A549 (cell line): ENCODE results near the gene PRMT7. TPM values are rescaled to one million over a fixed set of nuclear protein-coding genes. Genes with fewer than 3 reads are reported as not detected.

Experiments
- ATAC-seq, 2 experiments: fragments of 200-7000 bp in 1 of 2; fragments of >200 bp in 1 of 2; cut with Nextera tagmentation in 1 of 2; cut with Tn5 transposase in 1 of 2; 3 replicates each; pipeline versions ENCODE4 v1.8.0 to v1.9.1; 2018 to 2020; ENCODE audit warnings: mild to moderate bottlenecking in 1 of 2, moderate library complexity in 1 of 2
- CTCF ChIA-PET: fragments of 300-600 bp; sonication (Branson Sonifier 250); formaldehyde crosslinking; extraction: SDS; loops from one replicate; lab custom pipeline; 2021; ENCODE audit warnings: antibody characterized with exemption, inconsistent platforms; lab: Yijun Ruan, JAX
- POLR2A ChIA-PET: fragments of 350-600 bp; formaldehyde crosslinking; extraction: SDS; loops from one replicate; lab custom pipeline; 2021; ENCODE audit warnings: antibody characterized with exemption, inconsistent platforms; lab: Yijun Ruan, JAX
- DNase-seq, 2 experiments: peaks; one replicate each; pipeline versions ENCODE4 v3.0.0 to v3.0.0-alpha.2; 2011 to 2016; ENCODE audit warnings: low read depth in 1 of 2, low spot score in 1 of 2
- FAIRE-seq: peaks from 2 replicates; lab custom pipeline; 2011; peaks lifted over from hg19 to GRCh38; lab: Jason Lieb, UNC
- H3K27ac ChIP-seq, 2 experiments: fragments of >200 bp; sonication (Bioruptor Twin); formaldehyde crosslinking; 3 replicates each; pipeline ENCODE4 v1.5.1; 2016 to 2017
- H3K4me1 ChIP-seq: fragments of >200 bp; sonication (Bioruptor Twin); formaldehyde crosslinking; 3 replicates; pipeline ENCODE4 v1.6.1; 2016
- H3K4me2 ChIP-seq: fragments of >200 bp; sonication (Bioruptor Twin); formaldehyde crosslinking; 3 replicates; pipeline ENCODE4 v1.6.1; 2016
- H3K4me3 ChIP-seq: fragments of >200 bp; sonication (Bioruptor Twin); formaldehyde crosslinking; 3 replicates; pipeline ENCODE4 v1.5.1; 2016
- H3K9me3 ChIP-seq: fragments of >200 bp; sonication (Bioruptor Twin); formaldehyde crosslinking; 3 replicates; pipeline ENCODE4 v1.6.1; 2016
- CBX8 ChIP-seq: fragments of 200-600 bp; sonication (generic); IDR thresholded peaks from 2 replicates; pipeline ENCODE4 v1.6.1; 2016
- CEBPB ChIP-seq, 2 experiments: fragments of >200 bp in 1 of 2; sonication (Bioruptor Twin) in 1 of 2; formaldehyde crosslinking in 1 of 2; IDR thresholded peaks; 2 replicates each; pipeline ENCODE4 v1.6.1; 2012 to 2016
- EHF ChIP-seq: fragments of 250-450 bp; sonication (Bioruptor Pico); IDR thresholded peaks from 2 replicates; pipeline ENCODE4 v1.5.0; 2020; ENCODE audit warnings: mild to moderate bottlenecking
- EHMT2 ChIP-seq: fragments of 200-600 bp; sonication (generic); IDR thresholded peaks from 2 replicates; pipeline ENCODE4 v1.6.1; 2016; ENCODE audit warnings: antibody characterized with exemption, low read depth, mild to moderate bottlenecking, moderate library complexity
- ESRRA ChIP-seq: fragments of 150-350 bp; IDR thresholded peaks from 2 replicates; pipeline ENCODE4 v1.6.1; 2014; ENCODE audit warnings: mild to moderate bottlenecking, low read length, borderline replicate concordance
- FOSB ChIP-seq: fragments of 250-450 bp; sonication (Bioruptor Pico); IDR thresholded peaks from 2 replicates; pipeline ENCODE4 v1.5.0; 2020; ENCODE audit warnings: mild to moderate bottlenecking, moderate library complexity
- FOSL2 ChIP-seq, 2 experiments: fragments of 450-650 bp in 1 of 2; fragments of >200 bp in 1 of 2; sonication (Bioruptor Twin) in 1 of 2; formaldehyde crosslinking; IDR thresholded peaks; 2 replicates each; pipeline versions ENCODE4 v1.5.0 to v1.6.1; 2016 to 2020; ENCODE audit warnings: mild to moderate bottlenecking in 1 of 2, moderate library complexity in 1 of 2
- HES2 ChIP-seq: fragments of >200 bp; sonication (Bioruptor Twin); formaldehyde crosslinking; IDR thresholded peaks from 2 replicates; pipeline ENCODE4 v1.6.1; 2016
- HOXA7 ChIP-seq: fragments of 250-450 bp; sonication (Bioruptor Pico); IDR thresholded peaks from 2 replicates; pipeline ENCODE4 v1.5.0; 2020; ENCODE audit warnings: mild to moderate bottlenecking, moderate library complexity
- KDM5A ChIP-seq: fragments of 200-600 bp; sonication (generic); IDR thresholded peaks from 2 replicates; pipeline ENCODE4 v1.6.1; 2016; ENCODE audit warnings: antibody characterized with exemption, mild to moderate bottlenecking
- MAFK ChIP-seq: fragments of 450-650 bp; IDR thresholded peaks from 2 replicates; pipeline ENCODE4 v1.6.1; 2014; ENCODE audit not compliant: partially characterized antibody
- PHF8 ChIP-seq: fragments of 200-600 bp; sonication (generic); IDR thresholded peaks from 2 replicates; pipeline ENCODE4 v1.6.1; 2016; ENCODE audit warnings: low read depth, mild to moderate bottlenecking, antibody characterized with exemption, moderate library complexity, borderline replicate concordance
- POLR2A ChIP-seq: IDR thresholded peaks from 2 replicates; pipeline ENCODE4 v1.6.1; 2012; ENCODE audit warnings: mild to moderate bottlenecking, low read length
- POLR2AphosphoS2 ChIP-seq: conservative IDR thresholded peaks from 2 replicates; pipeline ENCODE4 v1.6.1; 2012; ENCODE audit warnings: low read length, improper control_type of control experiment, inconsistent platforms
- RAD21 ChIP-seq, 2 experiments: fragments of >200 bp in 1 of 2; sonication (Bioruptor Twin) in 1 of 2; formaldehyde crosslinking in 1 of 2; IDR thresholded peaks in 1 of 2; conservative IDR thresholded peaks in 1 of 2; 2 replicates in 1 of 2; 3 replicates in 1 of 2; pipeline ENCODE4 v1.6.1; 2012 to 2018; ENCODE audit warnings: inconsistent platforms in 1 of 2
- RFX5 ChIP-seq: fragments of 450-650 bp; IDR thresholded peaks from 2 replicates; pipeline ENCODE4 v1.7.1; 2014; ENCODE audit warnings: antibody characterized with exemption, mild to moderate bottlenecking, moderate library complexity
- RNF2 ChIP-seq: fragments of 200-600 bp; sonication (generic); IDR thresholded peaks from 2 replicates; pipeline ENCODE4 v1.6.1; 2016; ENCODE audit warnings: low read depth, mild to moderate bottlenecking, antibody characterized with exemption, moderate library complexity, borderline replicate concordance
- TFCP2L1 ChIP-seq: fragments of 250-450 bp; sonication (Bioruptor Pico); IDR thresholded peaks from 2 replicates; pipeline ENCODE4 v1.5.0; 2021; ENCODE audit warnings: mild to moderate bottlenecking
- ZFP36 ChIP-seq: fragments of 450-650 bp; IDR thresholded peaks from 2 replicates; pipeline ENCODE4 v1.6.1; 2014; ENCODE audit warnings: borderline replicate concordance; ENCODE audit not compliant: partially characterized antibody
- ZSCAN20 ChIP-seq: fragments of 250-450 bp; sonication (Bioruptor Pico); IDR thresholded peaks from 2 replicates; pipeline ENCODE4 v1.8.0; 2022; ENCODE audit warnings: mild to moderate bottlenecking, moderate library complexity
- WGBS: methylation state at CpG from one replicate; pipeline ENCODE4 v1.1.6; 2017; ENCODE audit errors: missing lambda C conversion rate; 5-methylcytosine and 5-hydroxymethylcytosine counted together
- polyA plus RNA-seq, 4 experiments: library from polyadenylated mRNA; depleted of rRNA in 3 of 4; stranded (reverse); fragments of >200 nt; fragmentation: RNase III in 1 of 4; extraction: RNeasy Plus Mini Kit Qiagen cat#74134 plus additional on column Dnase treatment in 1 of 4; gene quantifications; 2 replicates in 3 of 4; 3 replicates in 1 of 4; pipeline ENCODE4 v1.2.3, GENCODE V29; 2011 to 2017
- TF ChIP-seq, protein P1 (sequence below): fragments of 250-450 bp; sonication (Bioruptor Pico); IDR thresholded peaks from 2 replicates; pipeline ENCODE4 v1.5.0; 2020; ENCODE audit warnings: low read depth, mild to moderate bottlenecking, moderate library complexity
- TF ChIP-seq, protein P2 (sequence below): fragments of 450-650 bp; IDR thresholded peaks from 2 replicates; pipeline ENCODE4 v1.6.1; 2014; ENCODE audit warnings: antibody characterized with exemption

Gene PRMT7
- polyA plus RNA-seq, 2 of the 4 experiments (the other 2 are of a cell fraction) = 37.1 to 44.7 TPM

DNA sequence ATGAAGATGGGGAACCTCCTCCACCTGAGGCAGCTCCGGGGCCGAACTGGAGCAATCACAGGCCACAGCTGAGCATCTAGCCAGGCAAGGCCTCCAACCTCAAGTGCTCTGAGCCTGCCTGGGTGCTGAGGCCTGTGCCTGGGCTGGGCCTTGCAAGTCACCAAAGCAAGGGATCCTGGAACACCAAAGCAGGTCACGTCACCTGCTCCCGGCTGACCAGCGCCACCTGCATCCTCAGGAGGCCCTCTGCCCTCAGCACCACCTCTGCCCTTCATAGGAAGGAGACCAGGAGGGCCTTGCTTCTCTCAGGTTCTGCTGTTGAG is 69.5 kb downstream of the PRMT7 start:
- Histone ChIP-seq H3K4me1 (no peaks in the 10 kb centered on the region), H3K4me3 (no peak overlapping the region), H3K4me2 (no peak overlapping the region)
- no peak for DNase-seq
- POLR2A ChIA-PET = no interaction called here
- TF ChIP-seq FOSB (CRISPR knock-in tag) (no peak), KDM5A (no peak), MAFK (no peak), HES2 (no peak), EHMT2 (no peak), ESRRA (no peak), POLR2A (no peak), TFCP2L1 (CRISPR knock-in tag) (no peak), CBX8 (no peak), POLR2AphosphoS2 (no peak), RNF2 (no peak), CEBPB (IDR thresholded peaks at IDR 0.05) (no peak), EHF (CRISPR knock-in tag) (no peak), RAD21 (conservative IDR thresholded peaks at IDR 0.05 in 1 of 2, IDR thresholded peaks at IDR 0.05 in 1 of 2) (no peak), PHF8 (no peak), RFX5 (no peak)
- TF ChIP-seq, protein P1, sequence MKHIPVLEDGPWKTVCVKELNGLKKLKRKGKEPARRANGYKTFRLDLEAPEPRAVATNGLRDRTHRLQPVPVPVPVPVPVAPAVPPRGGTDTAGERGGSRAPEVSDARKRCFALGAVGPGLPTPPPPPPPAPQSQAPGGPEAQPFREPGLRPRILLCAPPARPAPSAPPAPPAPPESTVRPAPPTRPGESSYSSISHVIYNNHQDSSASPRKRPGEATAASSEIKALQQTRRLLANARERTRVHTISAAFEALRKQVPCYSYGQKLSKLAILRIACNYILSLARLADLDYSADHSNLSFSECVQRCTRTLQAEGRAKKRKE (CRISPR knock-in tag) = no peak
- TF ChIP-seq, protein P2, sequence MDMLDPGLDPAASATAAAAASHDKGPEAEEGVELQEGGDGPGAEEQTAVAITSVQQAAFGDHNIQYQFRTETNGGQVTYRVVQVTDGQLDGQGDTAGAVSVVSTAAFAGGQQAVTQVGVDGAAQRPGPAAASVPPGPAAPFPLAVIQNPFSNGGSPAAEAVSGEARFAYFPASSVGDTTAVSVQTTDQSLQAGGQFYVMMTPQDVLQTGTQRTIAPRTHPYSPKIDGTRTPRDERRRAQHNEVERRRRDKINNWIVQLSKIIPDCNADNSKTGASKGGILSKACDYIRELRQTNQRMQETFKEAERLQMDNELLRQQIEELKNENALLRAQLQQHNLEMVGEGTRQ = no peak
- TF ChIP-seq, all 56 proteins: peak for 0
- FAIRE-seq (no peak), ATAC-seq (no peak)
- WGBS = 80% methylated on average over 3 of the region's 5 CpGs
- CTCF ChIA-PET = interaction anchor here (1.0 kb wide), 1 partner anchor 16 kb away, joined by 6 read pairs; no protein-coding TSS in a partner anchor
- no peaks in the 10 kb centered on the region for H3K9me3 ChIP-seq
- H3K27ac ChIP-seq = no peak overlapping the region

- Histone ChIP-seq H3K9me3 (no peaks in the 10 kb centered on the region), H3K27ac (no peak overlapping the region), H3K4me2 (no peak overlapping the region), H3K4me1 (no peaks in the 10 kb centered on the region), H3K4me3 (no peak overlapping the region)
- FAIRE-seq (no peak), ATAC-seq (no peak), DNase-seq (no peak)
- ChIA-PET CTCF (interaction anchor here (0.8 to 1.0 kb wide), 4 partner anchors 10 to 117 kb away, joined by 3 to 6 read pairs (median 3); partner anchors contain the start of gene SLC7A6), POLR2A (no interaction called here)
- 83% methylated on average over 10 of the region's 10 CpGs for WGBS
- TF ChIP-seq TFCP2L1 (CRISPR knock-in tag) = no peak
- no peak for TF ChIP-seq ZSCAN20 (CRISPR knock-in tag)
- TF ChIP-seq HOXA7 (CRISPR knock-in tag) = no peak
- TF ChIP-seq MAFK = peak; percentile 50
- TF ChIP-seq PHF8 = no peak
Measured at GRCh38 chr16:68380676-68381362, 70.0 kb downstream of the PRMT7 start.

DNA sequence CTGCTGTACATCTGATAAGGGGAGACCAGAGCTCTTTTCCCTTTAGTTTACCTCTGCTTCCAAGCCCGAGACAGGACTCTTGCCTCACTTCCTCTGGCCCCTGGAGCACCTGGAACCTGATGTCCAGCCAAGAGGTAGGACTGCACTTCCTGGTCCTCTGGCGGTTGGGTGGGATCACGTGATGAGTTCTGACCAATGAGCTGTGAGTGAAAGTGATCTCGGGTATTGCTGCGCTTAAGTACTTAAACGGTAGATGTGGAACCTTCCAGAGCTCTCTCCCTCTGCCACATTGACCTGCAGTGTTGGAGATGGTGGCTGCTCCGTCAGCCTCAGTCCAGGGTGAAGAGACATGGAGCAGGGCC is 70.5 kb downstream of the PRMT7 start:
- CTCF ChIA-PET = interaction anchor here (0.5 to 1.3 kb wide), 6 partner anchors 11 to 302 kb away, joined by 3 read pairs; partner anchors contain the start of gene SLC7A6
- Histone ChIP-seq H3K4me1 (no peaks in the 10 kb centered on the region), H3K4me2 (no peak overlapping the region), H3K27ac (no peak overlapping the region), H3K9me3 (no peaks in the 10 kb centered on the region)
- ATAC-seq (no peak), DNase-seq (peak in 1 of 2 experiments; percentile 30)
- TF ChIP-seq ZFP36 (no peak), FOSL2 (IDR thresholded peaks at IDR 0.05) (no peak), FOSL2 (CRISPR knock-in tag; IDR thresholded peaks at IDR 0.05) (no peak)
- TF ChIP-seq, protein P2 = peak; percentile 55
- TF ChIP-seq, all 56 proteins: peak for 1
- POLR2A ChIA-PET = no interaction called here
- no peak overlapping the region for H3K4me3 ChIP-seq
- WGBS = 80% methylated on average over 7 of the region's 7 CpGs
- no peak for FAIRE-seq
